SHP77 (cell line): ENCODE measurements around the gene FFAR3.
A peak's percentile ranks its signal among the peaks of the same experiment; 100 is the strongest.
"Not testable (repeated sequence)": the region's sequence is repeated elsewhere in the genome, so short reads cannot be mapped to it uniquely, and the experiment has no call there.

ENCODE experiments used
- DNase-seq, 2 experiments: peaks; one replicate each; lab custom pipeline; 2025; lab: John Stamatoyannopoulos, UW

FFAR3 gene

GRCh38 chr19:35351411-35352176, 6.7 kb upstream of the FFAR3 start:
- DNase-seq: no peak

- DNase-seq: no peak
Measured at GRCh38 chr19:35352177-35352447, 6.1 kb upstream of the FFAR3 start.

DNA sequence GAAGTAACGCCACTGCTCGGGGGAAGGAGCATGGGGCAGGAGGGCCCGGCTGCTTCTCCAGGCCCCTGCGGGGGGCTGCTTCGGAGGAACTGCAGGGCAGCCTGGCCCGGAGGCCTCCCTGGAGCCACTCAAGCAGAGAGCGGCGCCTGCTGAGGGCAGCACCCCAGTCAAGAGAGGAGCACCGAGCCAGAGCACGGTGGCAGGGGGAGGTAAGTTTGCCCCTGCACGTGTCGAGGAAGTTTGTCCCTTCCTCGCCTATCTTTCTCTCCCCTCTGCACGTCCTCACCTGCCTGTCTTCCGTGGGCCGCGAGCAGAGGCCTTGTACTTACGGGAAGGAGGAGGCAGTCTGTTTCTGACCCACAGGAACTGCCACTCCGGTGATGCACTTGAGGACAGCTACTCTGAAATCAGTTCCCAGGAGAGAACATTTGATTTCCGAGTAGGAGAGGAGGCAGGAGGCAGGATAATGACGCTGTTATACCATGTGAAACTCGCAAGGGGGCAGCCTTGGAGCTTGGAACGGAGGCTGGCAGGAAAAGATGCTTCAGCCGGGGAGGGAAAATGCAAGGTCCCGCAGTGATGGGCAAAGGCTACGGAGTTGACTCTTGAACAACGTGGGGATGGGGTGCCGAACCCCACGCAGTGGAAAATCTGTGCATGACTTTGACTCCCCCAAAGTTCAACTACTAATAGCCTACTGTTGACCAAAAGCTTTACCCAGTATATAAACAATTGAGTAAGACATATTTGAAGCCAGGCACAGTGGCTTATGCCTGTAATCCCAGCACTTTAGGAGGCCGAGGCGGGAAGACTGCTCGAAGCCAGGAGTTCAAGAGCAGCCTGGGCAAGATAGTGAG, 5.6 kb upstream of the FFAR3 start:
- peak; percentile 58 to 62 for DNase-seq

GRCh38 chr19:35353635-35354034, 4.6 kb upstream of the FFAR3 start:
- DNase-seq: no peak

DNA sequence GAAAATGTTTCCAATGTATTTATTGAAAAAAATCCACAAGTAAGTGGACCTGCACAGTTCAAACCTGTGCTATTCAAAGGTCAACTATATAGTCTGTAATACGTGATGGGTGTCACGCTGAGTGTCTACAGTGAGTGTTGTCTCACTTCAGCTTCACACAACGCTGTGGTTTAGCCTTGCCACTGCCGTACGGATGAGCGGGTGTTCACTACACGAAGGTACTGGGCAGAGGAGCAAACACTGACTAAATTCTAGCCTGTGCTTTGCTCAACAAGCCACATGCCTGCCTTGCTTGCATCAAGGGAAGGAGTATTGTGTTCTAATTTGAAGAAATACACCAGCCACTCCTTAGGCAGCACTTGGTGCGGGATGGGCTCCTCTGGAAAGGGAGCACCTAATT, 3.4 kb upstream of the FFAR3 start:
- no peak for DNase-seq

DNA sequence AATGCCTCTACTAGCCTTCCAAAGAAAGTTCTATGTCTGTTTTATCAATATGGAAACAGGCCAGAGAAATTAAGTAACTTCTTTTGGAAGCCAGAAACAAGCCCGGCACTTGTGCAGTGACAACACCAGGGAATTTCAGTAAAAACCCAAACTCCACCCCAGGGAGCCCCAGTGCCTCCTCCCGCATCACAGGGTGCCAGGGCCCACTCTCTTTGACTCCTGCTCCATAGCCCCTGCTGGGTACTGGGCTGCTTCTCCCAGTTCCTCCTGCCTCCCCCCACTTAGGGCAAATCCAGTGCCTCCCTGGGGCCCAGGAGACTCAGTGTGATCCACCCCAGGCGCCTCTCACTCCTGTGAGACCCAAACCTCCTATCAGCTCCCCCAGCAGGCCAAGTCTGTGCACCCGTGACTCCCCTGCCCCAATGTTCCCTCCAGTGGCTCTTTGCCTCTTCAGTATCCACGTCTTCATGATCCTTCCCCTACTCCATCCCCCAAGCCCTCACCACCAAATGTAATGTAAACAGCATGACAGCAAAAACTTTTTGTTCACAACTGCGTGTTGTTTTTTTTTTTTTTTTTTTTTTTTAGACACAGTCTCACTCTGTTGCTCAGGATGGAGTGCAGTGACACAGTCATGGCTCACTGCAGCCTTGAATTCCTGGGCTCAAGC, 2.3 kb upstream of the FFAR3 start:
- no peak for DNase-seq

GRCh38 chr19:35358834-35359233, 574 bp downstream of the FFAR3 start:
- DNase-seq: not testable (repeated sequence)

GRCh38 chr19:35359395-35359794, 1.1 kb downstream of the FFAR3 start:
- not testable (repeated sequence) for DNase-seq

- not testable (repeated sequence) for DNase-seq
Measured at GRCh38 chr19:35360081-35360480, 1.8 kb downstream of the FFAR3 start.

GRCh38 chr19:35360880-35361420, 2.7 kb downstream of the FFAR3 start:
- no peak for DNase-seq

- DNase-seq: no peak
Measured at GRCh38 chr19:35362261-35363000, 4.2 kb downstream of the FFAR3 start.

- no peak for DNase-seq
Measured at GRCh38 chr19:35363001-35363590, 4.8 kb downstream of the FFAR3 start.

DNA sequence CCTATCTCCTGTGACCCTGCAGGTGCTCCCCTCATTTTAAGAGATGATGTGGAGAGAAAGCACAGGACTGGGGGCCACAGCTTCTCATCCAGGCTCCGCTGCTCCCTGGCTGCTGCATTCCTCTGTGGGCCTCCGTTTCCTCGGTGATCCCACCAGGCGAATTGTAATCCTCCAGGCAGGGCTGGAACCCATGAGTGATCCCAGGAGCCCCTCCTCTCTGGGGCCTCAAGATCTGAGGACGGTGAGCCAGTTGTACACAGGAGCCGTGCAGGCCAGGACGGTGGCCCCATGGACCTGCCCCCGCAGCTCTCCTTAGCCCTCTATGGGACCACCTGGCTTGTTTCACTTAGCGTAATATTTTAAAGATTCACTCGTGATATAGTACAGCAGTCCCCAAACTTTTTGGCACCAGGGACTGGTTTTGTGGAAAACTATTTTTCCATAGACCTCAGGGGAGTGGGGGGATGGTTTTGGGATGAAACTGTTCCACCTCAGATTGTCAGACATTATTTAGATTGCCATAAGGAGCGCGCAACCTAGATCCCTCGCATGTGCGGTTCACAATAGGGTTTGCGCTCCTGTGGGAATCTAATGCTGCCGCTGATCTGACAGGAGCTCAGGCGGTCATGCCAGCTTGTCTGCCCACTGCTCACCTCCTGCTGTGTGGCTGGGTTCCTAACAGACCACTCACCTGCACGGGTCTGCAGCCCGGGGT, 5.6 kb downstream of the FFAR3 start:
- no peak for DNase-seq

DNA sequence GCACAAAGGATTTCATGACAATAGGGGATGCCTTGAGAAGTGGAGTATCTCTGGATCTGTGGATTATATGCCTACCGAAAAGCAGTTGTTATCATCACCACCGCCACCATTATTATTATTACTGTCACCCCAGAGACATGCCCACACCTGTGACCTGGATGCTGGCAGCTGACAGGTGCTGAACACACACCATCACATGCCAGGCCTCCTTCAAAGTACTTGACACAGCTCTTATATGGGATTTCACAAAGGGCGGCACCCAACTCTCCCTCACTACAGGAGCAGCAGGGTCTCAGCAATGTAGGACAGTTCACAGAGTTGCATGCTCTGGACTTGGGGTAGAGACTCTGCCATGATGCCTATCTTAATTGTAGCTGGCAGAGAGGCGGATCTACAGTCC, 7.0 kb downstream of the FFAR3 start:
- no peak for DNase-seq

- DNase-seq: no peak
Measured at GRCh38 chr19:35368378-35368777, 10.1 kb downstream of the FFAR3 start.

- DNase-seq: no peak
Measured at GRCh38 chr19:35369522-35369921, 11.3 kb downstream of the FFAR3 start.

- no peak for DNase-seq
Measured at GRCh38 chr19:35370722-35371121, 12.5 kb downstream of the FFAR3 start, which contains the start of gene GPR42. Gene GPR42, plus strand, starts transcription at chr19:35371068. Its CDS starts 292 bp downstream, at chr19:35371360.

DNA sequence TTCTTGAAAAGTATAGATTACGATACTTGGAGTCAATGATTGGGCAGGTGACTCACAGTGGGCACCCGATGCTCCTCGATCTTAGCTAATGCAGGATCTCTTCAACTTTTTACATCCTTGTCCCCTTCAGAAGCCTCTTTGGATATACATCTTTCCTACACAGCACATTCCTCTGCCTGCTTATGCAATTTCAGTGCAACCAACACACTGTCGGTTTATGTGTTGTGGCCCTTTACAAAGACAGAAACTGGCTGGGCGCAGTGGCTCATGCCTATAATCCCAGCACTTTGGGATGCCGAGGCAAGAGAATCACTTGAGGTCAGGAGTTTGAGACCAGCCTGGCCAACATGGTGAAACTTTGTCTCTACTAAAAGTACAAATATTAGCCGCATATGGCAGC, 15.2 kb downstream of the FFAR3 start:
- DNase-seq: no peak

DNA sequence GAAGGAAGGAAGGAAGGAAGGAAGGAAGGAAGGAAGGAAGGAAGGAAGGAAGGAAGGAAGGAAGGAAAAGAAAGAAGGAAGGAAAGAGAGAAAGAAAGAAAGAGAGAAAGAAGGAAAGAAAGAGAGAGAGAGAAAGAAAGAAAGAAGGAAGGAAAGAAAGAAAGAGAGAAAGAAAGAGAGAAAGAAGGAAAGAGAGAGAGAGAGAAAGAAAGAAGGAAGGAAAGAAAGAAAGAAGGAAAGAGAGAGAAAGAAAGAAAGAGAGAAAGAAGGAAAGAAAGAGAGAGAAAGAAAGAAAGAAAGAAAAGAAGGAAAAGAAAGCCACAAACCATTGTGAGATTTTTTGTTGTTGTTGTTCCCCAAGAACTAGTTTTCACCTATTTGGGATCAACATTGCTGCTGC, 15.8 kb downstream of the FFAR3 start:
- not testable (repeated sequence) for DNase-seq

DNA sequence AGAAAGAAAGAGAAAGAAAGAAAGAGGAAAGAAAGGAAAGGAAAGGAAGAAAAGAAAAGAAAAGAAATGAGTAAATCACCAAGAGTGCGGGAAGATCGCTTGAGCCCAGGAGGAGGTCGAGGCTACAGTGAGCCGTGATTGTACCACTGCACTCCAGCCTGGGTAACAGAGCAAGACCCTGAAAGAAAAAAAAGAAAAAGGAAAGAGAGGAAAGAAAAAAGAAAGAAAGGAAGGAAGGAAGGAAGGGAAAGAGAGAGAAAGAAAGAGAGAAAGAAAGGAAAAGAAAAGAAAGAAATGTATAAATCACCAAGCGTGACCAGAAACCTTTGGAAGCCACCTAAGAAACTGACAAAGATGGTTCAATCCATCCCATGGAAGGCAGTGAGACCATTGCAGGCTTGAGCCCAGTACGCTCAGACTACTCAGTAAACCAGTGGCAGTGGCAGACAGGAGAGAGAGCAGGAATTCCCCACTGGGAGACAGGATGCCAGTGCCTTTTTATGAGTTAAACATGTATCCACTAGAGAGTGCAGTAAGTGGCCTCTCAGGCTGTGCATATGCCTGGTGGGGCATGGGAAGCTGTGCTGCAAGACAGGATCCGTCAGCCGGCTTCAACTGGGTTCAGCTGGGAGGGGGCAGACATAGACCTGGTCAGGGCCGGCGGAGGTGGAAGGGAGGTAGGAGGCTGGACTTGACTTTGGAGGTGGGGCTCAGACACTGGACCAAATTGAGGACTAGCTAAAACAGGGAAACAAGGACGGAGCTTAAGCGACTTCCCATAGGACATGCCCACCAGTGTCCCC, 17.4 kb downstream of the FFAR3 start:
- no peak for DNase-seq
